Loucy (cell line): ENCODE measurements around the gene FAM20C.

ENCODE experiments used
- CTCF ChIP-seq: fragments of 200-600 bp; sonication (generic); conservative IDR thresholded peaks from 2 replicates; pipeline ENCODE4 v1.5.1; 2014; ENCODE audit warnings: mild to moderate bottlenecking, antibody characterized with exemption, low read length
- EZH2phosphoT487 ChIP-seq: fragments of 200-600 bp; IDR thresholded peaks from 2 replicates; pipeline ENCODE4 v1.6.1; 2018; ENCODE audit warnings: antibody characterized with exemption, mild to moderate bottlenecking, moderate library complexity, borderline replicate concordance

DNA sequence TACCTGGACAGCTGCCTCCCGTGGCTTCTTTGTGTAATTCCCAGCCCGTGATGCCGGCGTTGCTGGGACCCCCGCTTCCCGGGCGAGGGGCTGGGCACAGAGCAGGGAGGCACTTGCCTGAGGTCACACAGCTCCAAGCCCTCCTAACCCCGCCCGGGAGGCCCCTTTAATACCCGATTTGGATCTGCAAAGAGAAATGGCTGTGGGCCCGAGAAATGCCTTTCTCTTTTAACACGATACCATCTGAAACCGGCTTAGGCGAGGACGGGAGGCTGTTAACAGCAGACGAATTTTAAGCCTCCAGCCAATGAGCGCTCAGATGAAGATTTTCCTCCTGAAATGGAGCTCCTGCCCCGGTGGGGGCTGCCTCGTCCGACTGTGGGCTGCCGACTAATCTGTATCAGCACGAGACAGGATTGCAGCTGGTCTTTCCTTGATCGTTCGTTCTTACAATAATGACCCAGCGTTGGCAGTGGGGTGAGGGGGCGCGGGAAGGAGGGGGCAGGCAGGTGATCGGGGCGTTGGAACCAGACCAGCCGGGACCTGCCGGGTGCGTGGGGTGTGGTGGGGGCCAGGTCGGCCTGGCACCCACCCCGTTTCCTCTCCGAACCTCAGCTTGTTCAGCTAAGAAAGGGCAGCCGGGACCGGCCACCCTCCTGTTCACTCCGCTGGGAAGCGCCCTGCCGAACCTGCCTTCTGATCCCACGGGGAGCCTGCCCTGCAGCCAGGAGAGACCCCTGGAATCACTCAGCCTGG lies 61.4 kb downstream of the FAM20C start:
- TF ChIP-seq CTCF: no peak
- TF ChIP-seq EZH2phosphoT487: no peak
